Spleen (tissue), 7 donors: ENCODE results near the gene MYORG.

Experiments used
- POLR2A ChIP-seq, 3 donors: fragments of 450-650 bp; IDR thresholded peaks; one replicate each; pipeline ENCODE4 v1.5.1; 2017; ENCODE audit warnings: antibody characterized with exemption in 3 of 3, mild to moderate bottlenecking in 1 of 3
- POLR2AphosphoS5 ChIP-seq, 3 donors: sonication (generic); formaldehyde crosslinking; IDR thresholded peaks; one replicate each; pipeline ENCODE4 v1.5.1; 2017; ENCODE audit warnings: antibody characterized with exemption in 3 of 3
- TF ChIP-seq, protein P1 (sequence below), 11 experiments: fragments of 200-600 bp in 7 of 11; fragments of 450-650 bp in 4 of 11; sonication (generic) in 4 of 11; IDR thresholded peaks in 8 of 11; conservative IDR thresholded peaks in 3 of 11; 1 replicate in 7 of 11; 2 replicates in 4 of 11; pipeline versions ENCODE4 v1.4.0 to v1.8.0; 2016 to 2021; ENCODE audit warnings: antibody characterized with exemption in 11 of 11, inconsistent platforms in 4 of 11, mild to moderate bottlenecking in 1 of 11
- donor health status: DM: no; HTN: no; CAD: no; lungs with moderate emphysema.
- donor health status: DM: no; HTN: no; CAD: no.
- donor health status: DM: no; HTN: no; CAD: no.

DNA sequence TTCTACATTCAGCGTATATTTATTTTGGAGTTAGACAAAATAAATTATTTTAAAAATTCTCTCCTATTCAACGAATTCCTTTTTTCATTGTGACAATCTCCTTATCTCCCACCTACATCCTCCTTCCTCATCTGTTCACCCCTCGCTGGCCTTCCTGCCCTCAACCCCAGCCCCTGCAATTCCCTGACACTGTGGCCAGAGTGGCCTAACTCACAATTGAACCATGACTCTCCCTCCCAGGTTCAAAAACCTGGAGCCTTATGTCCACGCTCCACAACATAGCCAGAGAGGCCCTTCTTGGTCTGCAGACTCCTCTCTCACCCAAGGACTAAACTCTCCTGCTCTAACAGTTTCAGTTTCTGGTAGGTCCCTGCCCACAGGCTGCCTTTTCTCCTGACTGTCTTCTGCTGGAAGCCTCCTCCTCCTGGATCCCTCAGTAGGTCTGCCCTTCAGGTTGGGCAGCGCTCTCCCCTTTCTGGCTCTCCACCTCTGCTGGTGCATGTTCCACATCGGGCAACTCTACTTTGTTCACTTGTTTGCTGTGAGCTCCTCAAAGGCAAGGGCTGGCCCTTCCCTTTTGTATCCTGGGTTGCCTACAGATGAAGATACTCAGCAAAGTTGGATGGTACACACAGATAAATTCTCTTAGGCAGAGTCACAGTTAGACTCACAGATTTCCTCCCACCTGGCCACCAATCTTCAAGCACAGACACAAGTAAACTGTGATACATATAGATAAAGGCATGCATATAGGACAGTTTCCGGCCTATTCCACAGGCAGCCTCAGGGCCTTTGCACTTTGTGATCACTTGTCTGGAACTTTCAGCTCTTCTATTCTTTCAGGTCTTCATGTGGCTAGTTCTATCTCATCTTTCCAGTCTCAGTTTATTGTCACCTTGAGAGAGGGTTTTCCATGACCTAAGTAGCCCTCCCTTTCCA, 19.8 kb upstream of the MYORG start:
- TF ChIP-seq, protein P1, sequence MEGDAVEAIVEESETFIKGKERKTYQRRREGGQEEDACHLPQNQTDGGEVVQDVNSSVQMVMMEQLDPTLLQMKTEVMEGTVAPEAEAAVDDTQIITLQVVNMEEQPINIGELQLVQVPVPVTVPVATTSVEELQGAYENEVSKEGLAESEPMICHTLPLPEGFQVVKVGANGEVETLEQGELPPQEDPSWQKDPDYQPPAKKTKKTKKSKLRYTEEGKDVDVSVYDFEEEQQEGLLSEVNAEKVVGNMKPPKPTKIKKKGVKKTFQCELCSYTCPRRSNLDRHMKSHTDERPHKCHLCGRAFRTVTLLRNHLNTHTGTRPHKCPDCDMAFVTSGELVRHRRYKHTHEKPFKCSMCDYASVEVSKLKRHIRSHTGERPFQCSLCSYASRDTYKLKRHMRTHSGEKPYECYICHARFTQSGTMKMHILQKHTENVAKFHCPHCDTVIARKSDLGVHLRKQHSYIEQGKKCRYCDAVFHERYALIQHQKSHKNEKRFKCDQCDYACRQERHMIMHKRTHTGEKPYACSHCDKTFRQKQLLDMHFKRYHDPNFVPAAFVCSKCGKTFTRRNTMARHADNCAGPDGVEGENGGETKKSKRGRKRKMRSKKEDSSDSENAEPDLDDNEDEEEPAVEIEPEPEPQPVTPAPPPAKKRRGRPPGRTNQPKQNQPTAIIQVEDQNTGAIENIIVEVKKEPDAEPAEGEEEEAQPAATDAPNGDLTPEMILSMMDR (IDR thresholded peaks at IDR 0.05 in 8 of 11, conservative IDR thresholded peaks at IDR 0.05 in 3 of 11) = no peak
- no peak for TF ChIP-seq POLR2AphosphoS5 (IDR thresholded peaks at IDR 0.05)
- TF ChIP-seq POLR2A (IDR thresholded peaks at IDR 0.05) = no peak
